Metanephros (tissue), 2 donors: ENCODE results near the gene NPIPB2. TPM values are rescaled to one million over a fixed set of nuclear protein-coding genes. Genes with fewer than 3 reads are reported as not detected.

ENCODE experiments used
- small RNA-seq: library from RNA; depleted of rRNA; stranded (forward); fragments of <200 nt; gene quantifications from one replicate; pipeline ENCODE3, GENCODE V24; 2014; ENCODE audit warnings: low replicate concordance
- total RNA-seq: library from RNA; depleted of rRNA; stranded (reverse); fragments of >200 nt; gene quantifications from one replicate; pipeline ENCODE4 v1.2.3, GENCODE V29; 2014

NPIPB2 gene
- 11.8 TPM for total RNA-seq

GRCh38 chr16:11941945-11942344 is at the start of gene NPIPB2:
NPIPB2 (minus strand) TSS chr16:11942045; CDS start chr16:11942045, 0 bp downstream.

GRCh38 chr16:11964761-11965551 is 23.1 kb upstream of the NPIPB2 start, which contains the start of gene TNFRSF17:
TNFRSF17 (plus strand) TSS chr16:11965210; CDS start chr16:11965325, 115 bp downstream.

DNA sequence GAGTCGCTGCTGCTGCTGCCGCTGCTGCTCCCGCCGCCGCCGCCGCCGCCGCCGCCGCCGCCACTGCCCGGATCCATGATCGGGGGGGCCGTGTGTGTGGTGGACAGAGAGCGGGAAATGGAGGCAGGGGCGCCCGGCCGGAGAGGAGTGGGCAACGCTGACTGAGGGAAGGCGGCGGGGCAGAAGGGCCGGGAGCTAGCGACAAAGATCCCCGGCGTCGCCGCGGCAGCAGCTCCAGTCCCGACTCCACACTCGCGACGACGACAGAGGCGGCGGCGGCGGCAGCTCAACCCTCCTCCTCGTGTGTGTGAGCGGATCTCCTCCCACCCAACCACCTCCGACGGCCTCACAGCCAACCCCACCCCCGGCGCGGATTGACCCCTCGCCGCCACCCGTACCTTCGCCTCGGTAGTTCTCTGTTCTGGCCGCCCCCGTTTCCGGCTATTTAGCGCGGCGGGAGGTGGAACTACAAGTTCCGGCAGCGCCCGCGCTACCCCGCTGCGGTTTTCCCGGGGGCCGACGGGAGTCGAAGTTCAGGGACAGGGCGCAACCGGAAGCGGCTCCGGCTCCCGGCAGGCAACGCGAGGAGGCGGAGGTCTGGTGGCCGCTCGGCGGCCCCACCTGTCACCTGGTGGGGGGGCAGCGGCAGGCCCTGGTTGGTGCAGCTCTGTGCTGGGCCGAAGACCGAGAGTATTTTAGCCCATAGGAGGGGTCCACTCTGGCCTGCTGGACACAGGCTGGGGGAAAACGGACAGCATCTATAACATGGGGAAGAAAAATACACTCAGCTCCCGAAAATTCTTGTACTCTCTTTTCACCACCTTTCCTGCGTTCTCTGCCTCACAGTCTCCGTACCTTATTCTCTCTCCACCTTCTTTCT is 26.0 kb downstream of the NPIPB2 start, which contains the start of gene GSPT1:
Gene GSPT1 (minus strand): TSS at position 313 of the 880 bp plus-strand sequence. CDS start 236 bp downstream, at position 77.

Small RNAs within 50 kb of the gene (small RNA-seq; reads per million reads assigned to genes)
- gene AC007216.5, result not detected
- gene COX6CP1, result not detected
- gene UBL5P4, result not detected

Other genes starting within 250 kb of the NPIPB2 start
- gene TXNDC11, start 199.2 kb downstream of the NPIPB2 start, total RNA-seq, result 44.7 TPM
- gene ZC3H7A, start 144.8 kb downstream of the NPIPB2 start, total RNA-seq, result 65.3 TPM
- gene RSL1D1, start 90.5 kb downstream of the NPIPB2 start, total RNA-seq, result 78.8 TPM
- gene GSPT1, start 26.1 kb downstream of the NPIPB2 start, total RNA-seq, result 47.8 TPM
- not detected for gene TNFRSF17, start 23.2 kb upstream of the NPIPB2 start, total RNA-seq
- 65.4 TPM for gene SNX29, start 34.7 kb upstream of the NPIPB2 start, total RNA-seq